HEK293 (cell line): ENCODE results near the gene KRT15.
A peak's percentile ranks its signal among the peaks of the same experiment; 100 is the strongest.

ENCODE experiments used
- CTCF ChIA-PET: fragments of 350-600 bp; formaldehyde crosslinking; extraction: SDS; loops from one replicate; lab custom pipeline; 2021; ENCODE audit warnings: antibody characterized with exemption; lab: Yijun Ruan, JAX
- POLR2A ChIA-PET: fragments of 300-600 bp; formaldehyde crosslinking; extraction: SDS; loops from one replicate; lab custom pipeline; 2020; ENCODE audit warnings: antibody characterized with exemption, inconsistent platforms; lab: Yijun Ruan, JAX
- H3K27ac ChIP-seq: fragments of 200-500 bp; sonication (Bioruptor generic); 2 replicates; pipeline ENCODE4 v1.5.1; 2014; ENCODE audit warnings: low read depth, low read length, control low read depth, inconsistent platforms; ENCODE audit errors: extremely low read depth
- H3K36me3 ChIP-seq, 2 experiments: fragments of 200-500 bp in 1 of 2; sonication (Bioruptor generic) in 1 of 2; 1 replicate in 1 of 2; 2 replicates in 1 of 2; pipeline ENCODE4 v1.5.1; 2014 to 2017; ENCODE audit warnings: inconsistent platforms in 2 of 2, low read length in 2 of 2; ENCODE audit not compliant: control insufficient read depth in 2 of 2, insufficient read depth in 1 of 2
- H3K4me1 ChIP-seq: fragments of 200-500 bp; sonication (Bioruptor generic); 2 replicates; pipeline ENCODE4 v1.5.1; 2014; ENCODE audit warnings: mild to moderate bottlenecking, low read length, inconsistent platforms; ENCODE audit not compliant: control insufficient read depth, insufficient read depth
- H3K4me3 ChIP-seq: 2 replicates; pipeline ENCODE4 v1.5.1; 2011; ENCODE audit warnings: low read depth, mild to moderate bottlenecking, control low read depth, low read length, moderate library complexity
- H3K9me3 ChIP-seq: fragments of 200-500 bp; sonication (Bioruptor generic); 2 replicates; pipeline ENCODE4 v1.5.1; 2014; ENCODE audit warnings: low read depth, low read length, inconsistent platforms; ENCODE audit not compliant: control insufficient read depth, insufficient read depth
- HOXD13 ChIP-seq: sonication (generic); formaldehyde crosslinking; IDR thresholded peaks from 2 replicates; pipeline ENCODE4 v1.8.0; 2022; ENCODE audit warnings: missing genetic modification reagents, borderline replicate concordance
- KLF16 ChIP-seq: fragments of 450-650 bp; formaldehyde crosslinking; IDR thresholded peaks from 2 replicates; pipeline ENCODE4 v1.5.1; 2017; ENCODE audit warnings: missing biosample characterization, missing genetic modification characterization
- KLF8 ChIP-seq: fragments of 450-650 bp; formaldehyde crosslinking; IDR thresholded peaks from 2 replicates; pipeline ENCODE4 v1.5.1; 2016; ENCODE audit warnings: missing biosample characterization, missing genetic modification characterization
- OSR2 ChIP-seq: fragments of 450-650 bp; formaldehyde crosslinking; IDR thresholded peaks from 2 replicates; pipeline ENCODE4 v1.5.1; 2016; ENCODE audit warnings: missing biosample characterization, missing genetic modification characterization
- SCRT1 ChIP-seq: fragments of 450-650 bp; formaldehyde crosslinking; IDR thresholded peaks from 2 replicates; pipeline ENCODE4 v1.5.1; 2016; ENCODE audit warnings: missing biosample characterization, missing genetic modification characterization, borderline replicate concordance
- SP2 ChIP-seq: fragments of 450-650 bp; formaldehyde crosslinking; IDR thresholded peaks from 2 replicates; pipeline ENCODE4 v1.5.1; 2016; ENCODE audit warnings: missing biosample characterization, missing genetic modification characterization
- TCF7L2 ChIP-seq: IDR thresholded peaks from 2 replicates; pipeline ENCODE4 v1.6.1; 2011; ENCODE audit warnings: low read depth, mild to moderate bottlenecking, inconsistent platforms, low read length, moderate library complexity, borderline replicate concordance
- YY1 ChIP-seq: fragments of 450-650 bp; formaldehyde crosslinking; IDR thresholded peaks from 2 replicates; pipeline ENCODE4 v1.5.1; 2018; ENCODE audit warnings: missing biosample characterization, missing genetic modification characterization
- ZIC2 ChIP-seq: fragments of 450-650 bp; formaldehyde crosslinking; IDR thresholded peaks from 2 replicates; pipeline ENCODE4 v1.5.1; 2016; ENCODE audit warnings: missing biosample characterization, missing genetic modification characterization
- ZNF112 ChIP-seq: fragments of 450-650 bp; formaldehyde crosslinking; IDR thresholded peaks from 2 replicates; pipeline ENCODE4 v1.5.0; 2017; ENCODE audit warnings: missing biosample characterization, missing genetic modification characterization
- ZNF133 ChIP-seq: fragments of 450-650 bp; formaldehyde crosslinking; IDR thresholded peaks from 2 replicates; pipeline ENCODE4 v1.5.1; 2016; ENCODE audit warnings: missing biosample characterization, missing genetic modification characterization
- ZNF169 ChIP-seq: fragments of 450-650 bp; formaldehyde crosslinking; IDR thresholded peaks from 2 replicates; pipeline ENCODE4 v1.5.1; 2016; ENCODE audit warnings: missing biosample characterization, missing genetic modification characterization
- ZNF175 ChIP-seq: fragments of 450-650 bp; formaldehyde crosslinking; IDR thresholded peaks from 2 replicates; pipeline ENCODE4 v1.5.1; 2016; ENCODE audit warnings: missing biosample characterization, missing genetic modification characterization
- ZNF473 ChIP-seq: fragments of 450-650 bp; formaldehyde crosslinking; IDR thresholded peaks from 2 replicates; pipeline ENCODE4 v1.5.1; 2017; ENCODE audit warnings: missing biosample characterization, missing genetic modification characterization
- ZNF501 ChIP-seq: fragments of 450-650 bp; formaldehyde crosslinking; IDR thresholded peaks from 2 replicates; pipeline ENCODE4 v1.5.1; 2016; ENCODE audit warnings: missing biosample characterization, missing genetic modification characterization
- ZNF571 ChIP-seq: fragments of 450-650 bp; formaldehyde crosslinking; IDR thresholded peaks from 2 replicates; pipeline ENCODE4 v1.5.0; 2017; ENCODE audit warnings: missing biosample characterization, missing genetic modification characterization
- ZNF585B ChIP-seq: fragments of 450-650 bp; formaldehyde crosslinking; IDR thresholded peaks from 2 replicates; pipeline ENCODE4 v1.5.1; 2016; ENCODE audit warnings: missing biosample characterization, missing genetic modification characterization
- ZNF658 ChIP-seq: fragments of 450-650 bp; formaldehyde crosslinking; IDR thresholded peaks from 2 replicates; pipeline ENCODE4; 2016; ENCODE audit warnings: missing biosample characterization, missing genetic modification characterization
- ZNF677 ChIP-seq: fragments of 450-650 bp; IDR thresholded peaks from 2 replicates; pipeline ENCODE4 v1.5.0; 2018; ENCODE audit warnings: missing biosample characterization, mild to moderate bottlenecking, missing genetic modification characterization, moderate library complexity
- ZNF777 ChIP-seq: fragments of 450-650 bp; formaldehyde crosslinking; IDR thresholded peaks from 2 replicates; pipeline ENCODE4 v1.5.1; 2017; ENCODE audit warnings: missing biosample characterization, missing genetic modification characterization, borderline replicate concordance
- TF ChIP-seq, protein P1 (sequence below): fragments of 450-650 bp; IDR thresholded peaks from 2 replicates; pipeline ENCODE4 v1.5.1; 2018; ENCODE audit warnings: missing biosample characterization, missing genetic modification characterization
- TF ChIP-seq, protein P2 (sequence below): fragments of 450-650 bp; formaldehyde crosslinking; IDR thresholded peaks from 2 replicates; pipeline ENCODE4 v1.5.1; 2016; ENCODE audit warnings: missing biosample characterization, missing genetic modification characterization
- TF ChIP-seq, protein P3 (sequence below): fragments of 450-650 bp; formaldehyde crosslinking; IDR thresholded peaks from 2 replicates; pipeline ENCODE4 v1.5.1; 2017; ENCODE audit warnings: missing biosample characterization, missing genetic modification characterization
- TF ChIP-seq, protein P4 (sequence below): fragments of 450-650 bp; formaldehyde crosslinking; IDR thresholded peaks from 2 replicates; pipeline ENCODE4 v1.5.1; 2017; ENCODE audit warnings: missing biosample characterization, missing genetic modification characterization

KRT15 gene

DNA sequence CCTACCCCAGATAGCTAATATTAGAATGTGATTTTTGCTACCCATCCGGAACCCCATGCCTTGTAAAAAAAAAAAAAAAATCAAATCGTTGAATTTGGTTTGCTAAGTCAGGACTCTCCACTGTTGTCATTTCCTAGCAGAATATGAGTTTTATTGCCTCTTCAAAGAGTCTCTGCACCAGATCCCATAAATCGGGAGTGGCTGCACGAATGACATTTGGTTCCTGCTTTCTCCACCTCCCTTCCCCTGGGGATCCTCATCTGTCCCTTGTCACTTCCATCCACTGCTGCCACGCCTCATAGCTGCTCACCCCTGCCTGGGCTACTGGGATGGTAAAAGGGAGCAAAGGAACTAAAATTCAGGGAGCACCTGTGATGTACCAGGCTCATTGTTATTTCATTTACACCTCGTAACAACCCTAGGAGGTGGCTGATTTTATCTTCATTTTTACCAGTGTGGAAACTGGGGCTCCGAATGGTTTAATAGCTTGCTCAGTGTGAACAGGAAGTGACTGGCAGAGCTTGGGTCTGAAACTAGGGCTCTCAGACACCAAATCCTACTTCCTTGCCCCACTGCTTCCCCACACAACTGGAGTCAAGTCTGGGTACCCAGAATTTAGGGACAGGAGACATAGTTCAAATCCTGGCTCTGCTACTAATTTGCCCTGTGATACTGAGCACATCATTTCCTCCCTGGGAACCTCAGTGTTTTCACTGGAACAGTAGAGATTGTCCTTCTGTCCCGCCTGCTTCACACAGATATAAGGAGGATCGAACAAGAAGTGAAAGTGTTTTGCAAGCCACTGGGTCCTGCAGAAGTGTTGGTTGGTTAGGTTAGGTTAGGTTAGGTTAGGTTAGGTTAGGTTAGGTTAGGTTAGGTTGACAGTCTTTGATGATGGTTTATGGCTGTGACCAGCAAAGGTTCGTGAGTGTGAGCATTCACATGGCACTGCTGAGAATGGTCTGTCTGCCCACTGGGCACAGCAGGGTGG is 28.4 kb downstream of the KRT15 start (continued):
- TF ChIP-seq ZNF777 (tag by site-specific recombination) (no peak), KLF16 (tag by site-specific recombination) (no peak), ZIC2 (peak; percentile 61; the same call in 1 of the 2 replicates), ZNF169 (no peak), HOXD13 (no peak), ZNF658 (tag by site-specific recombination) (no peak), ZNF175 (tag by site-specific recombination) (no peak), KLF8 (no peak), ZNF677 (tag by site-specific recombination) (no peak), SCRT1 (no peak), TCF7L2 (no peak), ZNF133 (no peak), OSR2 (tag by site-specific recombination) (peak; percentile 48; the same call in 1 of the 2 replicates), ZNF585B (no peak), ZNF501 (tag by site-specific recombination) (no peak), ZNF473 (tag by site-specific recombination) (no peak)
- TF ChIP-seq, protein P1, sequence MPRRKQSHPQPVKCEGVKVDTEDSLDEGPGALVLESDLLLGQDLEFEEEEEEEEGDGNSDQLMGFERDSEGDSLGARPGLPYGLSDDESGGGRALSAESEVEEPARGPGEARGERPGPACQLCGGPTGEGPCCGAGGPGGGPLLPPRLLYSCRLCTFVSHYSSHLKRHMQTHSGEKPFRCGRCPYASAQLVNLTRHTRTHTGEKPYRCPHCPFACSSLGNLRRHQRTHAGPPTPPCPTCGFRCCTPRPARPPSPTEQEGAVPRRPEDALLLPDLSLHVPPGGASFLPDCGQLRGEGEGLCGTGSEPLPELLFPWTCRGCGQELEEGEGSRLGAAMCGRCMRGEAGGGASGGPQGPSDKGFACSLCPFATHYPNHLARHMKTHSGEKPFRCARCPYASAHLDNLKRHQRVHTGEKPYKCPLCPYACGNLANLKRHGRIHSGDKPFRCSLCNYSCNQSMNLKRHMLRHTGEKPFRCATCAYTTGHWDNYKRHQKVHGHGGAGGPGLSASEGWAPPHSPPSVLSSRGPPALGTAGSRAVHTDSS (tag by site-specific recombination): no peak
- TF ChIP-seq, protein P2, sequence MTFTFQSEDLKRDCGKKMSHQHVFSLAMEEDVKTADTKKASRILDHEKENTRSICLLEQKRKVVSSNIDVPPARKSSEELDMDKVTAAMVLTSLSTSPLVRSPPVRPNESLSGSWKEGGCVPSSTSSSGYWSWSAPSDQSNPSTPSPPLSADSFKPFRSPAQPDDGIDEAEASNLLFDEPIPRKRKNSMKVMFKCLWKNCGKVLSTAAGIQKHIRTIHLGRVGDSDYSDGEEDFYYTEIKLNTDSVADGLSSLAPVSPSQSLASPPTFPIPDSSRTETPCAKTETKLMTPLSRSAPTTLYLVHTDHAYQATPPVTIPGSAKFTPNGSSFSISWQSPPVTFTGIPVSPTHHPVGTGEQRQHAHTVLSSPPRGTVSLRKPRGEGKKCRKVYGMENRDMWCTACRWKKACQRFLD (tag by site-specific recombination): no peak

DNA sequence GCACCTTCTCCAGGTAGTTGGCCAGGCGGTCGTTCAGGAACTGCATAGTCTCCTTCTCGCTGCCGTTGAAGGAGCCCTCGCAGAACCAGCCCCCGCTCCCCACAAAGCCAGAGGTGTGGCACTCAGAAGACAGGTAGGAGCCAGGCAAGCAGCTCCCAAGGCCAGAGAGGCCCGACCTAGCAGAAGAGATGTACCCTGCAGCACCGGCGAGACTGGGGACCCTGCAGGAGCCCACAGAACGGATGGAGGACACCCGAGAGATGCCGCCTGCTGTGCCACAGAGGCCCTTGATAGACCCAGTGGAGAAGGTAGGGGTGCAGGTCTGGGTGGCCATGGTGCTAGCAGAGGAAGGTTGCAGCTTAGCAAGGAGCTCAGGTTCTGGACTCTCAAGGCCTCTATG is 29.2 kb downstream of the KRT15 start, which contains the start of gene KRT36:
Gene KRT36, minus strand, starts transcription at position 380 of the 400 bp plus-strand sequence. Its CDS starts 46 bp downstream, at position 334.
- ChIA-PET CTCF (interaction anchor here (0.7 to 7.3 kb wide), 4 partner anchors 60 to 211 kb away, joined by 4 to 63 read pairs (median 10); no protein-coding TSS in a partner anchor), POLR2A (no interaction called here)
- H3K27ac ChIP-seq: no peak within 1 kb of the TSS
- no peak within 1 kb of the TSS for H3K4me3 ChIP-seq
- peaks cover 6% of the 10 kb centered on the region for H3K4me1 ChIP-seq
- no peak for TF ChIP-seq ZNF112 (tag by site-specific recombination)
- TF ChIP-seq YY1 (tag by site-specific recombination): no peak
- no peak for TF ChIP-seq ZNF571 (tag by site-specific recombination)
- TF ChIP-seq, protein P3, sequence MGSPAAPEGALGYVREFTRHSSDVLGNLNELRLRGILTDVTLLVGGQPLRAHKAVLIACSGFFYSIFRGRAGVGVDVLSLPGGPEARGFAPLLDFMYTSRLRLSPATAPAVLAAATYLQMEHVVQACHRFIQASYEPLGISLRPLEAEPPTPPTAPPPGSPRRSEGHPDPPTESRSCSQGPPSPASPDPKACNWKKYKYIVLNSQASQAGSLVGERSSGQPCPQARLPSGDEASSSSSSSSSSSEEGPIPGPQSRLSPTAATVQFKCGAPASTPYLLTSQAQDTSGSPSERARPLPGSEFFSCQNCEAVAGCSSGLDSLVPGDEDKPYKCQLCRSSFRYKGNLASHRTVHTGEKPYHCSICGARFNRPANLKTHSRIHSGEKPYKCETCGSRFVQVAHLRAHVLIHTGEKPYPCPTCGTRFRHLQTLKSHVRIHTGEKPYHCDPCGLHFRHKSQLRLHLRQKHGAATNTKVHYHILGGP (tag by site-specific recombination): no peak
- TF ChIP-seq, protein P4, sequence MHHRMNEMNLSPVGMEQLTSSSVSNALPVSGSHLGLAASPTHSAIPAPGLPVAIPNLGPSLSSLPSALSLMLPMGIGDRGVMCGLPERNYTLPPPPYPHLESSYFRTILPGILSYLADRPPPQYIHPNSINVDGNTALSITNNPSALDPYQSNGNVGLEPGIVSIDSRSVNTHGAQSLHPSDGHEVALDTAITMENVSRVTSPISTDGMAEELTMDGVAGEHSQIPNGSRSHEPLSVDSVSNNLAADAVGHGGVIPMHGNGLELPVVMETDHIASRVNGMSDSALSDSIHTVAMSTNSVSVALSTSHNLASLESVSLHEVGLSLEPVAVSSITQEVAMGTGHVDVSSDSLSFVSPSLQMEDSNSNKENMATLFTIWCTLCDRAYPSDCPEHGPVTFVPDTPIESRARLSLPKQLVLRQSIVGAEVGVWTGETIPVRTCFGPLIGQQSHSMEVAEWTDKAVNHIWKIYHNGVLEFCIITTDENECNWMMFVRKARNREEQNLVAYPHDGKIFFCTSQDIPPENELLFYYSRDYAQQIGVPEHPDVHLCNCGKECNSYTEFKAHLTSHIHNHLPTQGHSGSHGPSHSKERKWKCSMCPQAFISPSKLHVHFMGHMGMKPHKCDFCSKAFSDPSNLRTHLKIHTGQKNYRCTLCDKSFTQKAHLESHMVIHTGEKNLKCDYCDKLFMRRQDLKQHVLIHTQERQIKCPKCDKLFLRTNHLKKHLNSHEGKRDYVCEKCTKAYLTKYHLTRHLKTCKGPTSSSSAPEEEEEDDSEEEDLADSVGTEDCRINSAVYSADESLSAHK (tag by site-specific recombination): no peak
- no peak for TF ChIP-seq SP2 (tag by site-specific recombination)
- H3K9me3 ChIP-seq: no peaks in the 10 kb centered on the region
- no peaks in the 10 kb centered on the region for H3K36me3 ChIP-seq
